H1 (cell line): ENCODE results near the gene ZNF385D. TPM values are rescaled to one million over a fixed set of nuclear protein-coding genes. Genes with fewer than 3 reads are reported as not detected.

Experiments used
- CBX8 ChIP-seq: fragments of 300-800, 300-1000 bp; sonication (generic); IDR thresholded peaks from 2 replicates; pipeline ENCODE4 v1.7.1; 2016; ENCODE audit warnings: low read depth, low read length, borderline replicate concordance
- HDAC6 ChIP-seq: IDR thresholded peaks from one replicate; pipeline ENCODE4 v1.7.1; 2012; ENCODE audit warnings: low read depth, mild to moderate bottlenecking, inconsistent platforms, low read length, moderate library complexity
- NANOG ChIP-seq: IDR thresholded peaks from 2 replicates; pipeline ENCODE4 v1.6.1; 2011; ENCODE audit warnings: low read length, low read depth, mild to moderate bottlenecking, inconsistent platforms; ENCODE audit not compliant: insufficient read depth, poor library complexity, severe bottlenecking
- SP4 ChIP-seq: IDR thresholded peaks from 2 replicates; pipeline ENCODE4 v1.6.1; 2012; ENCODE audit warnings: low read length, inconsistent platforms
- TAF7 ChIP-seq: optimal IDR thresholded peaks from 2 replicates; pipeline ENCODE3; 2011; ENCODE audit warnings: low read depth, mild to moderate bottlenecking, inconsistent platforms, low read length, moderate library complexity, borderline replicate concordance
- polyA plus RNA-seq, 7 experiments: library from polyadenylated mRNA; depleted of rRNA in 3 of 7; stranded (reverse) in 5 of 7; unstranded in 2 of 7; fragments of >200 nt in 5 of 7; fragments of 200-250 nt in 2 of 7; gene quantifications; 1 replicate in 5 of 7; 2 replicates in 1 of 7; 4 replicates in 1 of 7; pipeline versions ENCODE4 v1.2.1 to v1.2.3, GENCODE V29; 2011 to 2013; ENCODE audit warnings: missing spikeins in 2 of 7, mixed read lengths in 2 of 7
- total RNA-seq: library from RNA; stranded (reverse); fragmentation: NEBNext Ultra II Directional; extraction: Animal tissue kit (Norgen Biotek cat#: 25700); gene quantifications from 2 replicates; pipeline ENCODE4 v1.2.1, GENCODE V29; 2021

The ZNF385D gene
- total and polyA plus RNA-seq, 2 of the 8 experiments (the other 6 are each of a cell fraction or from before 2014, with no cell fraction given): 5.9 to 10.8 TPM

DNA sequence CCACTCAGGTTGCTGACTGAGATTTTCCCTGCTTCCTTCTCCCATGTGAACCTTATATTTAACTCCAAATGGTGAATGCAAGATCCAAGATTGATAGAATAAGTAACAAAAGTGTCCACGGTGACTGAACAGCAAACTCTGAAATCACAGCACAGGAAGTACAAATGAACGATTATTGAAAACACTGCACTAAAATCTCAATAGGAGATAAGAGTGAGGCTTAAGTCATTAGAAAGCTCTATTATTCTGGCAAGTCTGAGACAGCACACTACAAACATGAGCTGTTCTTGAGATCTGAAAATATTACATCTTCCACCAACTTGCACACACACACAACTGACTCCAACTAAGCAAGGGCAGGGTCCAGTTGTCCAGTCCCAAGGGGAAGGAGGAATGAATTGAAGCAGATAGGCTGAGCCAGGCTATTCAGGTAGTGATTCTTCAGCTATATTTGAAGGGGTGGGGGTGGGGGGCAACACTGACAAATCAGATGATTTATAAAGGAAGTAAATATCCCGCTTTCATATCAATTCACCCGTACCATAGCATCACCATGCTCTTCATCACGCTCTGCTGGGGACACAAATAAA lies 2.9 kb downstream of the ZNF385D start (continued):
- TF ChIP-seq HDAC6 (no peak), SP4 (no peak), TAF7 (no peak), CBX8 (no peak), NANOG (no peak)
